NCI-H2029 treated with DMSO at 0.1 percent for 48 hours (cell line): ENCODE data around the gene STEAP1.

ENCODE experiments used
- DNase-seq: peaks from one replicate; lab custom pipeline; 2025; lab: John Stamatoyannopoulos, UW

Gene STEAP1

DNA sequence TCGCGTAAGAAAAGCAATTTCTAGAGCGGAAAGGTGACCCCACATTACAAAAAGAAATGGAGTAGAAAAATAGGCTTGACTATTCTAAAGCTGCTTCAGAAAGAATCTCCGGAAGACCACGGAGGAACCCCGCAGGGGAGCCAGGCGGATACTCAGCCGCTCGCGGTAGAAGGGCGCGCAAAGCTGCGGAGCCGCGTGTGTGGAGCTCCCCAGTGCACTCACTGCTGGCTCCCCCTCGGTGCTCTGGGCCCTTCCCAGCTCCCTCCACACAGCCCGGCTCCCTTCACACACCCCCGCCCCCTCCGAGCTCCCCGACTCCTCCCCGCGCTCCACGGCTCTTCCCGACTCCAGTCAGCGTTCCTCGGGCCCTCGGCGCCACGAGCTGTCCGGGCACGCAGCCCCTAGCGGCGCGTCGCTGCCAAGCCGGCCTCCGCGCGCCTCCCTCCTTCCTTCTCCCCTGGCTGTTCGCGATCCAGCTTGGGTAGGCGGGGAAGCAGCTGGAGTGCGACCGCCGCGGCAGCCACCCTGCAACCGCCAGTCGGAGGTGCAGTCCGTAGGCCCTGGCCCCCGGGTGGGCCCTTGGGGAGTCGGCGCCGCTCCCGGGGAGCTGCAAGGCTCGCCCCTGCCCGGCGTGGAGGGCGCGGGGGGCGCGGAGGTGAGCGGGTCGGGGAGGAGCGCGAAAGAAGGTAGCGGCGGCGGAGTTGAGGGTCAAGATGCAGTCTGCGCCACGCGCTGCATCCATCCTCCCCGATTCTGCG lies 57.3 kb downstream of the STEAP1 start, which contains the start of gene STEAP2:
TSS of gene STEAP2 (plus strand) at position 350 of the 758 bp plus-strand sequence. CDS start 13,343 bp downstream, outside the sequence.
- peak; percentile 34 for DNase-seq

GRCh38 chr7:90212149-90212495 lies 57.9 kb downstream of the STEAP1 start:
- no peak for DNase-seq

GRCh38 chr7:90213521-90213920 lies 59.3 kb downstream of the STEAP1 start:
- DNase-seq = no peak
